SK-N-SH (cell line): ENCODE data around the gene ZIC1. TPM values are rescaled to one million over a fixed set of nuclear protein-coding genes. Genes with fewer than 3 reads are reported as not detected.

Experiments used
- CTCF ChIA-PET: fragments of 300-600, 350-600 bp; formaldehyde crosslinking; extraction: SDS; loops from one replicate; lab custom pipeline; 2021; lab: Yijun Ruan, JAX
- POLR2A ChIA-PET: fragments of 350-600 bp; sonication (Branson Sonifier 250); formaldehyde crosslinking; extraction: SDS; loops from one replicate; lab custom pipeline; 2020; ENCODE audit warnings: antibody characterized with exemption, inconsistent platforms; lab: Yijun Ruan, JAX
- DNase-seq: peaks from one replicate; pipeline ENCODE4 v3.0.0; 2012
- H2AFZ ChIP-seq: fragments of 200-600 bp; sonication (generic); 2 replicates; pipeline ENCODE4 v1.8.1; 2016; ENCODE audit warnings: antibody characterized with exemption, mild to moderate bottlenecking, low read depth
- H3F3A ChIP-seq: fragments of 200-600 bp; sonication (generic); replicated peaks from 2 replicates; pipeline ENCODE3; 2016; ENCODE audit warnings: antibody characterized with exemption, mild to moderate bottlenecking; ENCODE audit not compliant: insufficient read depth
- H3K27ac ChIP-seq, 2 experiments: fragments of 200-500 bp in 1 of 2; fragments of 200-600 bp in 1 of 2; sonication (Bioruptor generic) in 1 of 2; sonication (generic), shearing (Covaris generic) in 1 of 2; 2 replicates each; pipeline versions ENCODE4 v1.5.1 to v1.6.1; 2014 to 2016; ENCODE audit warnings: low read depth in 2 of 2, inconsistent platforms in 1 of 2, low read length in 1 of 2, mild to moderate bottlenecking in 1 of 2, mixed read lengths in 1 of 2
- H3K27me3 ChIP-seq: fragments of 200-600 bp; sonication (generic), shearing (Covaris generic); 2 replicates; pipeline ENCODE4 v1.6.1; 2016; ENCODE audit warnings: mixed run types; ENCODE audit not compliant: insufficient read depth
- H3K36me3 ChIP-seq, 2 experiments: fragments of 200-500 bp in 1 of 2; fragments of 200-600 bp in 1 of 2; sonication (Bioruptor generic) in 1 of 2; sonication (generic) in 1 of 2; replicated peaks in 1 of 2; 2 replicates each; pipeline versions ENCODE3 to v1.5.1; 2014 to 2016; ENCODE audit warnings: low read length in 1 of 2, mild to moderate bottlenecking in 1 of 2; ENCODE audit not compliant: insufficient read depth in 2 of 2, control insufficient read depth in 1 of 2
- H3K4me1 ChIP-seq, 2 experiments: fragments of 200-500 bp in 1 of 2; fragments of 200-600 bp in 1 of 2; sonication (Bioruptor generic) in 1 of 2; sonication (generic), shearing (Covaris generic) in 1 of 2; 2 replicates each; pipeline versions ENCODE4 v1.5.1 to v1.6.1; 2014 to 2016; ENCODE audit warnings: low read depth in 1 of 2, low read length in 1 of 2, mixed run types in 1 of 2; ENCODE audit not compliant: insufficient read depth in 2 of 2, control insufficient read depth in 1 of 2
- H3K4me2 ChIP-seq: fragments of 200-600 bp; sonication (generic), shearing (Covaris generic); 2 replicates; pipeline ENCODE4 v1.6.1; 2017; ENCODE audit warnings: mixed run types
- H3K4me3 ChIP-seq, 2 experiments: fragments of 200-500 bp in 1 of 2; fragments of 200-600 bp in 1 of 2; sonication (Bioruptor generic) in 1 of 2; sonication (generic), shearing (Covaris generic) in 1 of 2; 2 replicates each; pipeline versions ENCODE4 v1.5.1 to v1.8.1; 2014 to 2016; ENCODE audit warnings: low read depth in 2 of 2, inconsistent platforms in 1 of 2, low read length in 1 of 2, mild to moderate bottlenecking in 1 of 2, mixed read lengths in 1 of 2, moderate library complexity in 1 of 2
- H3K79me2 ChIP-seq: fragments of 200-600 bp; sonication (generic); 2 replicates; pipeline ENCODE4 v1.8.1; 2017; ENCODE audit warnings: mild to moderate bottlenecking; ENCODE audit not compliant: insufficient read depth
- H3K9ac ChIP-seq: fragments of 200-600 bp; sonication (generic); 2 replicates; pipeline ENCODE4 v1.6.1; 2017; ENCODE audit warnings: mixed run types
- H3K9me2 ChIP-seq: fragments of 200-600 bp; sonication (generic); 2 replicates; pipeline ENCODE4 v1.6.1; 2017; ENCODE audit warnings: mixed run types
- H3K9me3 ChIP-seq: fragments of 200-600 bp; sonication (generic); 2 replicates; pipeline ENCODE4 v1.6.1; 2017; ENCODE audit warnings: mixed run types, mild to moderate bottlenecking, moderate library complexity
- H4K20me1 ChIP-seq: fragments of 200-600 bp; sonication (generic); 2 replicates; pipeline ENCODE4 v1.6.1; 2017; ENCODE audit warnings: mild to moderate bottlenecking, mixed run types; ENCODE audit not compliant: insufficient read depth
- ELF1 ChIP-seq: IDR thresholded peaks from 2 replicates; pipeline ENCODE4 v1.4.0; 2012
- FOSL2 ChIP-seq: IDR thresholded peaks from 2 replicates; pipeline ENCODE4 v1.4.0; 2012; ENCODE audit warnings: low read depth, mild to moderate bottlenecking, moderate library complexity, borderline replicate concordance
- FOXJ3 ChIP-seq: sonication (generic); formaldehyde crosslinking; IDR thresholded peaks from 2 replicates; pipeline ENCODE4 v1.5.1; 2020; ENCODE audit warnings: mild to moderate bottlenecking, missing genetic modification reagents
- GATA2 ChIP-seq: sonication (generic); formaldehyde crosslinking; IDR thresholded peaks from 2 replicates; pipeline ENCODE4 v1.5.0; 2020; ENCODE audit warnings: mild to moderate bottlenecking, missing genetic modification reagents
- JUND ChIP-seq: IDR thresholded peaks from 2 replicates; pipeline ENCODE4 v1.4.0; 2012
- MXI1 ChIP-seq: IDR thresholded peaks from 2 replicates; pipeline ENCODE4 v1.6.1; 2012; ENCODE audit warnings: mild to moderate bottlenecking, low read depth, low read length, improper control_type of control experiment
- POLR2AphosphoS5 ChIP-seq: IDR thresholded peaks from 2 replicates; pipeline ENCODE4 v1.6.1; 2012; ENCODE audit warnings: low read depth, low read length
- RAD21 ChIP-seq: IDR thresholded peaks from 2 replicates; pipeline ENCODE4 v1.6.1; 2012; ENCODE audit warnings: mild to moderate bottlenecking, low read length
- RXRA ChIP-seq: IDR thresholded peaks from 2 replicates; pipeline ENCODE4 v1.4.0; 2012; ENCODE audit warnings: low read depth, mild to moderate bottlenecking, borderline replicate concordance
- TCF12 ChIP-seq: IDR thresholded peaks from 2 replicates; pipeline ENCODE4 v1.4.0; 2012
- TEAD4 ChIP-seq: IDR thresholded peaks from 2 replicates; pipeline ENCODE4 v1.4.0; 2012; ENCODE audit warnings: mild to moderate bottlenecking, borderline replicate concordance; ENCODE audit not compliant: insufficient read depth
- YY1 ChIP-seq: IDR thresholded peaks from 2 replicates; pipeline ENCODE4 v1.4.0; 2012; ENCODE audit warnings: low read depth, mild to moderate bottlenecking
- WGBS: methylation state at CpG from one replicate; pipeline ENCODE4 v1.1.6; 2017; ENCODE audit warnings: low lambda C conversion rate; 5-methylcytosine and 5-hydroxymethylcytosine counted together
- polyA plus RNA-seq, 3 experiments: library from polyadenylated mRNA; depleted of rRNA; stranded (reverse); fragments of >200 nt; gene quantifications; 2 replicates each; pipeline ENCODE4 v1.2.3, GENCODE V29; 2012
- TF ChIP-seq, protein P1 (sequence below): fragments of 200-600 bp; sonication (generic); IDR thresholded peaks from 2 replicates; pipeline ENCODE4 v1.6.1; 2017; ENCODE audit warnings: antibody characterized with exemption, mild to moderate bottlenecking, moderate library complexity
- TF ChIP-seq, protein P2 (sequence below): IDR thresholded peaks from 2 replicates; pipeline ENCODE4 v1.4.0; 2012; ENCODE audit warnings: low read depth
- TF ChIP-seq, protein P3 (sequence below): fragments of 150-350 bp; IDR thresholded peaks from 2 replicates; pipeline ENCODE4 v1.6.1; 2017; ENCODE audit warnings: antibody characterized with exemption, low read length, low read depth, borderline replicate concordance

Gene ZIC1
- polyA plus RNA-seq, 1 of the 3 experiments (the other 2 are of a cell fraction) = 16.7 TPM

DNA sequence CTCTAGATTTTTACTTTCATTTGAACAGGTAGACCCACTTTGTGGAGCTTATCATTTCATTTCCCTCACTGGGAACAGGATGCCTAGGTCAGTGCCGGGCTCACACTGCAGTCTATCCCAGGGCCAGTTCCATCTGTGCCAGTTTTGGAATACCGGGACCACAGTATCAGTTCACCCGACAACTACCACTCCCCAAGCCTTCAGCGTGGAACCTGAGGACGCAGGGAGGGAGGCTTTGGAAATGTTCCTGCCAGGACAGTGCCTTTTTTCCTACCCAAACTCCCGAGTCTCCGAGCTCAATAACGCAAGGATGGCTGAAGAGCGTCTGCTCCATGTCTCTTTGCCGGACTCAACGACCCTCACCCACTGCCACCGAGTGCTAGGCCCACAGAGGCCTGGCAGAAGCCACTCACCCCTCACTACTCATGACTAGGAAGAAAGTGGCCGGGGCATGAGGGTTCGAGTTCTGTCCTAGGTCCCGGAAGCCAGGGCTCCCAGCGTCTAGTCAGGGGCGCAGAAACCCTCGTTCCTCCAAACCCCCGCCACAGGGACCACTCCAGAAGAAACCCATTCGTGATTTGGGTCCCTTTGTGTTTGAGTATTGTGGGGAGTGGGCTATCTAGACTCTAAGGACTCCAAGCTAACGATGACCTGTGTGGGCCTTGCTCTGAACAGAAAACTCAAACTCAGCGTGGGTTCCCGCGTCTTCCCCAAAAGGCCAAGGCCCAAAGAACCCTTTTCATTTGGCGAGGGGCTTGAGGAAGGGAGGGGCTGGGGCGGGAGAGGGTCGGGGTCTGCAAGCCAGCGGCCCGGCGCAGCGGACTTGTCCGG, 11.4 kb downstream of the ZIC1 start (continued):
- TF ChIP-seq, protein P1, sequence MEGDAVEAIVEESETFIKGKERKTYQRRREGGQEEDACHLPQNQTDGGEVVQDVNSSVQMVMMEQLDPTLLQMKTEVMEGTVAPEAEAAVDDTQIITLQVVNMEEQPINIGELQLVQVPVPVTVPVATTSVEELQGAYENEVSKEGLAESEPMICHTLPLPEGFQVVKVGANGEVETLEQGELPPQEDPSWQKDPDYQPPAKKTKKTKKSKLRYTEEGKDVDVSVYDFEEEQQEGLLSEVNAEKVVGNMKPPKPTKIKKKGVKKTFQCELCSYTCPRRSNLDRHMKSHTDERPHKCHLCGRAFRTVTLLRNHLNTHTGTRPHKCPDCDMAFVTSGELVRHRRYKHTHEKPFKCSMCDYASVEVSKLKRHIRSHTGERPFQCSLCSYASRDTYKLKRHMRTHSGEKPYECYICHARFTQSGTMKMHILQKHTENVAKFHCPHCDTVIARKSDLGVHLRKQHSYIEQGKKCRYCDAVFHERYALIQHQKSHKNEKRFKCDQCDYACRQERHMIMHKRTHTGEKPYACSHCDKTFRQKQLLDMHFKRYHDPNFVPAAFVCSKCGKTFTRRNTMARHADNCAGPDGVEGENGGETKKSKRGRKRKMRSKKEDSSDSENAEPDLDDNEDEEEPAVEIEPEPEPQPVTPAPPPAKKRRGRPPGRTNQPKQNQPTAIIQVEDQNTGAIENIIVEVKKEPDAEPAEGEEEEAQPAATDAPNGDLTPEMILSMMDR = no peak
- TF ChIP-seq GATA2 (CRISPR knock-in tag) (no peak), TEAD4 (no peak)

DNA sequence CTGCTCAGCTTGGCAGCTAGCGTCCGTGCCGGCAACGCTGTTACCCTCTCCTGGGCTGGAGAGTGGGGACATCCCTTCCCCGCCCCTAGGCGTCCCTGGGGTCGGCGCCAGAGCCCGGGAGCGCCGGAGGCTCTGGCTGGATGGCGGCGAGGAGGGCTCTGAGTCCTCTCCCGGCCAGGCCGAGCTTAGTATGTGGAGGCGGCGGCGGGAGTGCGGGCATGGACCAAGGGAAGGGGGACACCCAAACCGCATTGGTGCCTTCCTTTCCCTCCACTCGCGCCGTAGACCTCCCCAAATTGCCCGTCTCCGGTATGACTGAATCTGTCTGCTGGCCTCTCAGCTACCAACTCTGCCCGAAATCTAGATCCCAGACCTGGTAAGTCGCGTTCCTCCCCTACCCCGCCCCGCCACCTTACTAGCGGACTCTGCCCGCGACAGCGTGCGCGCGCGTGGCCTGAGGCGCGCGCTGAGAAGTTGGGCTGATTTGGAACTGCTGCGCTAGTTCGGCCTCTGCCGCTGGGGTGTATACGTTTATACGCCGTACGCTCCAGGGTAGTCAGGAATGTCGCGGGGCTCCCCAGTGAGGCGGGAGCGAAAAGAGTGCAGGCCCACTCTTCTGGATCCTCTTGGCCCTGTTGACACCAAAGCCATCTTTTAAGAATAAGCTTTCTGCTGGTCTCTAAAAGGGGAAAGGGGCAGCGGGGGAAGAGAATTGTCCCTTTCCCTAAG, 12.2 kb downstream of the ZIC1 start:
- Histone ChIP-seq H3K27me3 (peaks cover 63% of the 10 kb centered on the region), H2AFZ (no peak overlapping the region), H3K9ac (no peak overlapping the region), H3K79me2 (no peaks in the 10 kb centered on the region), H3K36me3 (no peaks in the 10 kb centered on the region), H3F3A (no peaks in the 10 kb centered on the region), H4K20me1 (no peaks in the 10 kb centered on the region), H3K9me3 (no peaks in the 10 kb centered on the region), H3K4me3 (peak overlapping the region in 1 of 2 experiments; percentile 29; a peak in 2 of 4 replicates), H3K4me1 (no peaks in the 10 kb centered on the region; a peak in 1 of 4 replicates), H3K9me2 (no peaks in the 10 kb centered on the region), H3K4me2 (0 out of 2 replicates have a peak overlapping the region, but pooled peaks have one; percentile 24), H3K27ac (no peak overlapping the region)
- peak; percentile 63 for DNase-seq
- ChIA-PET POLR2A (no interaction called here), CTCF (interaction anchor here (0.9 kb wide), 1 partner anchor 40 kb away, joined by 3 read pairs; no protein-coding TSS in a partner anchor)
- 30% methylated on average over 28 of the region's 53 CpGs for WGBS
- TF ChIP-seq RXRA (no peak), JUND (no peak), TCF12 (no peak), ELF1 (no peak), FOSL2 (no peak)

DNA sequence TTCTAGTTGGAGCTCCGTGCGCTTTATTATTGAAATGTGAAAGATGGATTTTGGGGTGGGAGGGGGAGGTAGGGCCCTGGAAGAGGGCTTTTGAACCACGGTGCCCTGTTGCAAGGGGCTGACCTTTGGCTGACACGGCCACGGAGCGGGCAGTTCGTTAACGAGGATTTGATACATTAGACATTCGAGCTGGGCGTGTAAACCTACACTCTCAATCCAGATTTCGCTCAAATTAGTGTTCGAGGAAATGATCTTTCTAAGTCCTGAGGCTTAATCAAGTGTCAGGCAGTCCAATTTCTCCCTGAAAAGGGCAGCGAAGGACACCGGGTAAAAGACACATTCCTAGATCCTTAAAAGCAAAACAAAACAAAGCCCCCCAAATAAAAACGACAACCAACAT, 13.0 kb downstream of the ZIC1 start:
- CTCF ChIA-PET = no interaction called here
- Histone ChIP-seq H3F3A (no peaks in the 10 kb centered on the region), H3K9me3 (no peaks in the 10 kb centered on the region), H2AFZ (no peak overlapping the region), H3K79me2 (no peaks in the 10 kb centered on the region), H3K9me2 (no peaks in the 10 kb centered on the region), H3K4me3 (no peak overlapping the region), H3K9ac (no peak overlapping the region), H3K27ac (no peak overlapping the region), H4K20me1 (no peaks in the 10 kb centered on the region), H3K36me3 (no peaks in the 10 kb centered on the region), H3K27me3 (peaks cover 63% of the 10 kb centered on the region), H3K4me2 (no peak overlapping the region), H3K4me1 (no peaks in the 10 kb centered on the region; a peak in 1 of 4 replicates)
- POLR2A ChIA-PET = no interaction called here
- no peak for TF ChIP-seq POLR2AphosphoS5
- no peak for TF ChIP-seq MXI1
- no peak for TF ChIP-seq ELF1
- TF ChIP-seq, protein P2, sequence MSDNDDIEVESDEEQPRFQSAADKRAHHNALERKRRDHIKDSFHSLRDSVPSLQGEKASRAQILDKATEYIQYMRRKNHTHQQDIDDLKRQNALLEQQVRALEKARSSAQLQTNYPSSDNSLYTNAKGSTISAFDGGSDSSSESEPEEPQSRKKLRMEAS = no peak
- TF ChIP-seq RAD21 = no peak
- TF ChIP-seq YY1 = no peak
- TF ChIP-seq GATA2 (CRISPR knock-in tag) = no peak
- TF ChIP-seq RXRA = no peak
- no peak for TF ChIP-seq JUND
- TF ChIP-seq, protein P3, sequence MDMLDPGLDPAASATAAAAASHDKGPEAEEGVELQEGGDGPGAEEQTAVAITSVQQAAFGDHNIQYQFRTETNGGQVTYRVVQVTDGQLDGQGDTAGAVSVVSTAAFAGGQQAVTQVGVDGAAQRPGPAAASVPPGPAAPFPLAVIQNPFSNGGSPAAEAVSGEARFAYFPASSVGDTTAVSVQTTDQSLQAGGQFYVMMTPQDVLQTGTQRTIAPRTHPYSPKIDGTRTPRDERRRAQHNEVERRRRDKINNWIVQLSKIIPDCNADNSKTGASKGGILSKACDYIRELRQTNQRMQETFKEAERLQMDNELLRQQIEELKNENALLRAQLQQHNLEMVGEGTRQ = no peak
- no peak for TF ChIP-seq FOXJ3
- no peak for DNase-seq
- 37% methylated on average over 15 of the region's 15 CpGs for WGBS
